ENCODE results near the gene ADAMTSL1. TPM values are rescaled to one million over a fixed set of nuclear protein-coding genes. Genes with fewer than 3 reads are reported as not detected.

The ADAMTSL1 gene
- total RNA-seq, 4 donors from 2014 or later = 0.32 to 2.3 (median 1.3) TPM

GRCh38 chr9:18887546-18887945, 413.6 kb downstream of the ADAMTSL1 start:
- no peaks in the 10 kb centered on the region for H3K27me3 ChIP-seq
- H3K4me1 ChIP-seq = no peaks in the 10 kb centered on the region
- no peak overlapping the region for H3K27ac ChIP-seq
- WGBS = 100% methylated on average over 1 of the region's 1 CpG
- no peak for DNase-seq (ENCODE audit: low spot score in 2 of 2)
- H3K36me3 ChIP-seq = no peaks in the 10 kb centered on the region
- TF ChIP-seq EP300 (IDR thresholded peaks at IDR 0.05) (no peak), POLR2A (IDR thresholded peaks at IDR 0.05) (no peak), POLR2AphosphoS5 (IDR thresholded peaks at IDR 0.05) (no peak), CTCF (IDR thresholded peaks at IDR 0.05) (no peak)
- no peaks in the 10 kb centered on the region for H3K9me3 ChIP-seq
- no peak overlapping the region for H3K4me3 ChIP-seq

- Histone ChIP-seq H3K9me3 (no peaks in the 10 kb centered on the region), H3K4me3 (no peak overlapping the region), H3K27ac (no peak overlapping the region), H3K36me3 (no peaks in the 10 kb centered on the region), H3K27me3 (no peaks in the 10 kb centered on the region), H3K4me1 (no peaks in the 10 kb centered on the region)
- no peak for DNase-seq (ENCODE audit: low spot score in 2 of 2)
- 70% methylated on average over 1 of the region's 1 CpG for WGBS
- no peak for TF ChIP-seq POLR2A (IDR thresholded peaks at IDR 0.05)
- no peak for TF ChIP-seq CTCF (IDR thresholded peaks at IDR 0.05)
- TF ChIP-seq EP300 (IDR thresholded peaks at IDR 0.05) = no peak
Observed at GRCh38 chr9:18888290-18888689, 414.3 kb downstream of the ADAMTSL1 start.

- WGBS = 83% methylated on average over 7 of the region's 12 CpGs
- no peak overlapping the region for H3K4me3 ChIP-seq
- H3K27me3 ChIP-seq = no peaks in the 10 kb centered on the region
- no peak overlapping the region for H3K27ac ChIP-seq
- TF ChIP-seq CTCF (IDR thresholded peaks at IDR 0.05) (no peak), EP300 (IDR thresholded peaks at IDR 0.05) (no peak), POLR2AphosphoS5 (IDR thresholded peaks at IDR 0.05) (no peak), POLR2A (IDR thresholded peaks at IDR 0.05) (no peak)
- no peak for DNase-seq (ENCODE audit: low spot score in 2 of 2)
- H3K4me1 ChIP-seq = no peaks in the 10 kb centered on the region
- no peaks in the 10 kb centered on the region for H3K9me3 ChIP-seq
- H3K36me3 ChIP-seq = no peaks in the 10 kb centered on the region
Observed at GRCh38 chr9:18889550-18889949, 415.6 kb downstream of the ADAMTSL1 start.

- Histone ChIP-seq H3K9me3 (peaks cover 2% of the 10 kb centered on the region), H3K27me3 (no peaks in the 10 kb centered on the region), H3K27ac (no peak overlapping the region), H3K4me3 (no peak overlapping the region), H3K4me1 (no peaks in the 10 kb centered on the region), H3K36me3 (no peaks in the 10 kb centered on the region)
- TF ChIP-seq CTCF (IDR thresholded peaks at IDR 0.05) = no peak
- no peak for TF ChIP-seq POLR2A (IDR thresholded peaks at IDR 0.05)
- TF ChIP-seq EP300 (IDR thresholded peaks at IDR 0.05) = no peak
- TF ChIP-seq POLR2AphosphoS5 (IDR thresholded peaks at IDR 0.05) = no peak
- 36% methylated on average over 4 of the region's 4 CpGs for WGBS
- DNase-seq (ENCODE audit: low spot score in 2 of 2) = no peak
Observed at GRCh38 chr9:18890372-18890771, 416.4 kb downstream of the ADAMTSL1 start.

GRCh38 chr9:18891946-18892670, 418.2 kb downstream of the ADAMTSL1 start:
- DNase-seq (ENCODE audit: low spot score in 2 of 2) = no peak

More at GRCh38 chr9:18891946-18892670, 418.2 kb downstream of the ADAMTSL1 start:
- Histone ChIP-seq H3K27ac (no peak overlapping the region), H3K36me3 (no peaks in the 10 kb centered on the region), H3K4me1 (no peaks in the 10 kb centered on the region), H3K4me3 (no peak overlapping the region), H3K9me3 (peaks cover 14% of the 10 kb centered on the region), H3K27me3 (no peaks in the 10 kb centered on the region)
- WGBS = 100% methylated on average over 5 of the region's 5 CpGs
- no peak for TF ChIP-seq POLR2AphosphoS5 (IDR thresholded peaks at IDR 0.05)
- TF ChIP-seq CTCF (IDR thresholded peaks at IDR 0.05) = no peak

All from suprapubic skin (tissue), 4 donors.